Stomach smooth muscle (tissue), 2 donors: ENCODE data around the gene CELA3A.
"Not testable (repeated sequence)": the region's sequence is repeated elsewhere in the genome, so short reads cannot be mapped to it uniquely, and the experiment has no call there.

Source experiments
- H3K27ac ChIP-seq: one replicate; pipeline ENCODE4 v1.7.0; 2013; ENCODE audit warnings: mild to moderate bottlenecking, low read length, inconsistent platforms
- H3K27me3 ChIP-seq, 2 donors: one replicate each; pipeline ENCODE4 v1.7.0; 2013; ENCODE audit warnings: low read length in 2 of 2; ENCODE audit not compliant: insufficient read depth in 2 of 2, control insufficient read depth in 1 of 2
- H3K36me3 ChIP-seq, 2 donors: one replicate each; pipeline ENCODE4 v1.7.0; 2013; ENCODE audit warnings: low read length in 2 of 2; ENCODE audit not compliant: control insufficient read depth in 2 of 2, insufficient read depth in 2 of 2
- H3K4me1 ChIP-seq: one replicate; pipeline ENCODE4 v1.7.0; 2013; ENCODE audit warnings: low read length; ENCODE audit not compliant: control insufficient read depth, insufficient read depth
- H3K4me3 ChIP-seq, 2 donors: one replicate each; pipeline ENCODE4 v1.7.0; 2013; ENCODE audit warnings: low read length in 2 of 2
- H3K9ac ChIP-seq, 2 donors: one replicate each; pipeline ENCODE4 v1.7.0; 2013; ENCODE audit warnings: low read length in 2 of 2, mild to moderate bottlenecking in 1 of 2
- H3K9me3 ChIP-seq, 2 donors: one replicate each; pipeline ENCODE4 v1.7.0; 2013; ENCODE audit warnings: low read length in 2 of 2; ENCODE audit not compliant: control insufficient read depth in 2 of 2
- donor health status: healthy.
- donor health status: Pancreatic carcinoma.

CELA3A gene

GRCh38 chr1:21982122-21982521 is 19.3 kb upstream of the CELA3A start:
- not testable (repeated sequence) for H3K9ac ChIP-seq, H3K27ac ChIP-seq, H3K4me1 ChIP-seq, H3K9me3 ChIP-seq, H3K36me3 ChIP-seq, H3K27me3 ChIP-seq, H3K4me3 ChIP-seq

DNA sequence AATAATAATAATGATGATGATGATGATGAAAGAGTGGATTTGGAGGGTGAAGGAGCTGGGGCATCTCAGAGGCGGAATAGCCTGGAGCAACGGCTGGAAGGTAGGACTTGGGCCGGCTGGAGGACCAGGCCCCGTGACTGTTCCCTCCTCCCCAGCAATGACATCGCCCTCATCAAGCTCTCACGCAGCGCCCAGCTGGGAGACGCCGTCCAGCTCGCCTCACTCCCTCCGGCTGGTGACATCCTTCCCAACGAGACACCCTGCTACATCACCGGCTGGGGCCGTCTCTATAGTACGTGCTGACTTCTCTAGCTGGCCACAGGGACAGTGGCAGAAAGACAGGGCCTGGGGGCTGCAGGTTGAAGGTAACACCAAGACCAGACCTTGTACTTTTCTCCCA is 17.9 kb upstream of the CELA3A start:
- H3K9ac ChIP-seq, H3K4me3 ChIP-seq, H3K36me3 ChIP-seq, H3K9me3 ChIP-seq, H3K4me1 ChIP-seq, H3K27me3 ChIP-seq, H3K27ac ChIP-seq: not testable (repeated sequence)

GRCh38 chr1:21985893-21986292 is 15.6 kb upstream of the CELA3A start:
- not testable (repeated sequence) for H3K27ac ChIP-seq, H3K4me1 ChIP-seq, H3K9me3 ChIP-seq, H3K36me3 ChIP-seq, H3K27me3 ChIP-seq, H3K9ac ChIP-seq, H3K4me3 ChIP-seq

GRCh38 chr1:21986386-21986785 is 15.1 kb upstream of the CELA3A start:
- not testable (repeated sequence) for H3K27ac ChIP-seq, H3K9ac ChIP-seq, H3K4me1 ChIP-seq, H3K4me3 ChIP-seq, H3K9me3 ChIP-seq, H3K27me3 ChIP-seq, H3K36me3 ChIP-seq

- H3K4me3 ChIP-seq, H3K27me3 ChIP-seq, H3K27ac ChIP-seq, H3K9me3 ChIP-seq, H3K9ac ChIP-seq, H3K4me1 ChIP-seq, H3K36me3 ChIP-seq: not testable (repeated sequence)
Measured at GRCh38 chr1:21989672-21990393, 11.6 kb upstream of the CELA3A start.

DNA sequence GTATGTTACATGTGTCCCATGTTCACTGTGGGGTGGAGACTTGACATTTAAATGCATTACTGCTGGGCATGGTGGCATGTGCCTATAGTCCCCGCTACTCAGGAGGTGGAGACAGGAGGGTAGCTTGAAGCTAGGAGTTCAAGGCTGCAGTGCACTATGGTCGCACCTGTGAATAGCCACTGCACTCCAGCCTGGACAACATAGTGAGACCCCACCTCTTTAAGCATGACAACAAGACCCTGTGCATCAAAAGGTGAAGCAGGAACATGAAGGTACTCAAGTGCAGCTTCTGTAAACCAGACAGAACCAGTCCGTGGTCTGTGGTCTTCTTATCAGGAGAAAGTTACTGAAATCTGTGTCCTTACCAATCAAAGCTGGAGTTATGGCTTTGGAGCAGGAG is 9.3 kb upstream of the CELA3A start:
- not testable (repeated sequence) for H3K27me3 ChIP-seq, H3K4me1 ChIP-seq, H3K9ac ChIP-seq, H3K9me3 ChIP-seq, H3K36me3 ChIP-seq, H3K4me3 ChIP-seq, H3K27ac ChIP-seq

- H3K4me3 ChIP-seq, H3K36me3 ChIP-seq, H3K4me1 ChIP-seq, H3K27me3 ChIP-seq, H3K27ac ChIP-seq, H3K9me3 ChIP-seq, H3K9ac ChIP-seq: not testable (repeated sequence)
Measured at GRCh38 chr1:21994716-21995115, 6.7 kb upstream of the CELA3A start.

- not testable (repeated sequence) for H3K27ac ChIP-seq, H3K4me3 ChIP-seq, H3K9me3 ChIP-seq, H3K36me3 ChIP-seq, H3K9ac ChIP-seq, H3K4me1 ChIP-seq, H3K27me3 ChIP-seq
Measured at GRCh38 chr1:21996663-21996970, 4.8 kb upstream of the CELA3A start.

DNA sequence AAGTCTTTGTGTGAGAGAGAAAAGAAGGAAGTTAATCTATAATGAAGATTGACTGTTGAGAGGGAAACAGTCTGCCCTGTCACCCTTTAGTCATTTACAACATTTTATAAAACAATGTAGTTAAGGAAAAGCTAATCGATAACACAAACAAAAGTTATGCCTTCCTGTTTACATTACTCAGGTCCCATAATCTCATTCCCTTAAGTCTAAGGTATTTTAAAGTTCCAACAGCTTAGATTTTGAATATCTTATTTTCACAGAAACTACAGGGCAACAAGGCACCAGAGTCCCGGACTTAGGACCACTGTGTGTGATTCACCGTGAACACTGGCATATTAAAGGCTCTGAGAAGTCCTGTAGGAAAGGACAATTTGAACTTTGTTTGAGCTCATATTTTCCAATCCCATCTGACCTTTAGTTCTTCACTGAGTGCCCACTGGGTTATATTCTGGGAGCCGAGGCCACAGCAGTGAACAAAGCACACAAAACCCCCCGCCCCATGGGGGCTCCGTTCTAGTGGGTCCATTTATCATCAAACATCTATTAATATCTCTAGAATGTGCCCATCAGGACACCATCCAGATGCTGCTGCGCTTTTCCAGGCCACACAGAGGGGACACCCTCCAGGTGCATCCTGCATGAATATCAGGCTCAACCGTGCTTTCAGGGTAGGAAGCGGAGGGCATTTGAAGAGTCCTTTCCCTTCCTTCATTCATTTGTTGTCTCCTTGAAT is 3.4 kb upstream of the CELA3A start:
- H3K4me3 ChIP-seq, H3K27ac ChIP-seq: not testable (repeated sequence)

GRCh38 chr1:21998624-21999294 is 2.7 kb upstream of the CELA3A start:
- H3K4me1 ChIP-seq, H3K27me3 ChIP-seq: not testable (repeated sequence)

More for the DNA sequence above, 3.4 kb upstream of the CELA3A start:
- H3K9me3 ChIP-seq, H3K4me1 ChIP-seq, H3K36me3 ChIP-seq, H3K9ac ChIP-seq, H3K27me3 ChIP-seq: not testable (repeated sequence)

DNA sequence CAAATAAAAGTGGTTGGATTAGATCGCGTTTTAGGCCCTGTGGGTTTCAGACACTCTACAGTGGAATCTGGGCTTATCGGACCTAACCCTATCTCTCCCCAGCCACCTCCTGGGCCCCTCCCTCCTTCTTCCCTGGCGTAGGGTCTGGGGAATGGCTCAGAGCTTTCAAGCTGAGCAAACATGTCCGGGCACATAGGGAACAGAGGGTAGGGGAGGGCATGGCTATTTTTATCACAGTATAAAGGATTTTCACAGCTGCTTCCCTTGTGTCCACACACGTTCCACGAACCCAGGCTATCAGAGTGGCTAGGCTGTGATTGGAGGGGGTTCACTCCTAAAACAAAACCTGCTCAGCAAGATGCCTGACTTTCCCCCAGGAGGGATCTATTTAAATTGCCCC is 1.8 kb upstream of the CELA3A start:
- not testable (repeated sequence) for H3K36me3 ChIP-seq

More at GRCh38 chr1:21998624-21999294, 2.7 kb upstream of the CELA3A start:
- H3K27ac ChIP-seq, H3K4me3 ChIP-seq, H3K36me3 ChIP-seq, H3K9ac ChIP-seq, H3K9me3 ChIP-seq: not testable (repeated sequence)

More for the DNA sequence above, 1.8 kb upstream of the CELA3A start:
- not testable (repeated sequence) for H3K9ac ChIP-seq, H3K4me3 ChIP-seq, H3K27ac ChIP-seq, H3K27me3 ChIP-seq, H3K9me3 ChIP-seq, H3K4me1 ChIP-seq
